Progenitor cell of endocrine pancreas (in vitro differentiated cells): ENCODE measurements around the gene POLE. TPM values are rescaled to one million over a fixed set of nuclear protein-coding genes. Genes with fewer than 3 reads are reported as not detected.

Source experiments
- DNase-seq: peaks from one replicate; pipeline ENCODE4 v3.0.0; 2021; ENCODE audit warnings: low spot score; ENCODE audit not compliant: unreplicated experiment
- H3K27ac Mint-ChIP-seq: 2 replicates; pipeline ENCODE4 v1.8.0; 2021; ENCODE audit warnings: mild to moderate bottlenecking, moderate library complexity, mixed read lengths
- H3K27me3 Mint-ChIP-seq: 2 replicates; pipeline ENCODE4 v1.8.0; 2021; ENCODE audit warnings: mixed read lengths
- H3K36me3 Mint-ChIP-seq: 2 replicates; pipeline ENCODE4 v1.8.0; 2022; ENCODE audit warnings: mixed read lengths; ENCODE audit not compliant: insufficient read depth
- H3K4me1 Mint-ChIP-seq: 2 replicates; pipeline ENCODE4 v1.8.0; 2021; ENCODE audit warnings: low read depth, mixed read lengths
- H3K4me3 Mint-ChIP-seq: 2 replicates; pipeline ENCODE4 v1.8.0; 2021; ENCODE audit warnings: low read depth, mild to moderate bottlenecking, moderate library complexity, mixed read lengths
- H3K9me3 Mint-ChIP-seq: 2 replicates; pipeline ENCODE4 v1.8.0; 2021; ENCODE audit warnings: low read depth, mixed read lengths
- CTCF ChIP-seq: fragments of 200-600 bp; sonication (generic); IDR thresholded peaks from one replicate; pipeline ENCODE4 v1.5.0; 2021; ENCODE audit warnings: antibody characterized with exemption, mild to moderate bottlenecking; ENCODE audit not compliant: unreplicated experiment
- microRNA-seq: library from miRNA; unstranded; fragments of <30 nt; microRNA quantifications from one replicate; pipeline ENCODE4 v1.1.0, GENCODE V29; 2020; ENCODE audit warnings: borderline number of aligned reads; ENCODE audit not compliant: unreplicated experiment
- total RNA-seq: library from RNA; stranded (reverse); gene quantifications from 2 replicates; pipeline ENCODE4 v1.2.1, GENCODE V29; 2021

The POLE gene
- total RNA-seq, 1 donor from 2014 or later: 121 TPM

- peaks cover 15% of the 10 kb centered on the region for H3K27me3 Mint-ChIP-seq
- no peak for TF ChIP-seq CTCF
- H3K9me3 Mint-ChIP-seq: no peaks in the 10 kb centered on the region
- H3K4me1 Mint-ChIP-seq: no peaks in the 10 kb centered on the region
- no peak overlapping the region for H3K4me3 Mint-ChIP-seq
- no peak for DNase-seq
- no peak overlapping the region for H3K27ac Mint-ChIP-seq
- peaks cover 29% of the 10 kb centered on the region for H3K36me3 Mint-ChIP-seq
These were observed 111.5 kb downstream of the POLE start for GRCh38 chr12:132575661-132576060.

GRCh38 chr12:132574271-132574996 is 112.7 kb downstream of the POLE start:
- Mint-ChIP-seq H3K4me1 (no peaks in the 10 kb centered on the region), H3K27ac (no peak overlapping the region), H3K9me3 (no peaks in the 10 kb centered on the region), H3K36me3 (peaks cover 20% of the 10 kb centered on the region), H3K4me3 (no peak overlapping the region), H3K27me3 (peaks cover 6% of the 10 kb centered on the region)
- no peak for TF ChIP-seq CTCF
- DNase-seq: no peak

Small RNA genes within 50 kb of the gene (microRNA-seq; reads per million reads assigned to microRNA genes)
- 2.4 reads per million for gene MIR6763

Other genes starting within 250 kb of the POLE start
- gene FBRSL1, start 197.2 kb downstream of the POLE start, total RNA-seq: 195 and 199 TPM in 2 replicates
- gene LRCOL1, start 76.8 kb downstream of the POLE start, total RNA-seq: not detected in 2 replicates
- gene P2RX2, start 68.6 kb downstream of the POLE start, total RNA-seq: 0.19 TPM in 1 of 2 replicates, not detected in the other
- 24.4 and 25.0 TPM in 2 replicates for gene PXMP2, start 245 bp upstream of the POLE start, total RNA-seq
- gene PGAM5, start 23.5 kb upstream of the POLE start, total RNA-seq: 39.6 and 44.4 TPM in 2 replicates
- gene ANKLE2, start 74.5 kb upstream of the POLE start, total RNA-seq: 81.1 and 83.7 TPM in 2 replicates
- gene GOLGA3, start 141.5 kb upstream of the POLE start, total RNA-seq: 44.6 and 47.5 TPM in 2 replicates
- 48.1 and 51.4 TPM in 2 replicates for gene CHFR, start 200.3 kb upstream of the POLE start, total RNA-seq